Progenitor cell of endocrine pancreas (in vitro differentiated cells): Measurements from ENCODE around the gene LRPPRC. TPM values are rescaled to one million over a fixed set of nuclear protein-coding genes. Genes with fewer than 3 reads are reported as not detected.

Experiments used
- DNase-seq: peaks from one replicate; pipeline ENCODE4 v3.0.0; 2021; ENCODE audit warnings: low spot score; ENCODE audit not compliant: unreplicated experiment
- H3K27ac Mint-ChIP-seq: 2 replicates; pipeline ENCODE4 v1.8.0; 2021; ENCODE audit warnings: mild to moderate bottlenecking, moderate library complexity, mixed read lengths
- H3K27me3 Mint-ChIP-seq: 2 replicates; pipeline ENCODE4 v1.8.0; 2021; ENCODE audit warnings: mixed read lengths
- H3K36me3 Mint-ChIP-seq: 2 replicates; pipeline ENCODE4 v1.8.0; 2022; ENCODE audit warnings: mixed read lengths; ENCODE audit not compliant: insufficient read depth
- H3K4me1 Mint-ChIP-seq: 2 replicates; pipeline ENCODE4 v1.8.0; 2021; ENCODE audit warnings: low read depth, mixed read lengths
- H3K4me3 Mint-ChIP-seq: 2 replicates; pipeline ENCODE4 v1.8.0; 2021; ENCODE audit warnings: low read depth, mild to moderate bottlenecking, moderate library complexity, mixed read lengths
- H3K9me3 Mint-ChIP-seq: 2 replicates; pipeline ENCODE4 v1.8.0; 2021; ENCODE audit warnings: low read depth, mixed read lengths
- total RNA-seq: library from RNA; stranded (reverse); gene quantifications from 2 replicates; pipeline ENCODE4 v1.2.1, GENCODE V29; 2021
- TF ChIP-seq, protein P1 (sequence below): fragments of 200-600 bp; sonication (generic); IDR thresholded peaks from one replicate; pipeline ENCODE4 v1.5.0; 2021; ENCODE audit warnings: antibody characterized with exemption, mild to moderate bottlenecking; ENCODE audit not compliant: unreplicated experiment

LRPPRC gene
- total RNA-seq, 1 donor from 2014 or later: 105 TPM

DNA sequence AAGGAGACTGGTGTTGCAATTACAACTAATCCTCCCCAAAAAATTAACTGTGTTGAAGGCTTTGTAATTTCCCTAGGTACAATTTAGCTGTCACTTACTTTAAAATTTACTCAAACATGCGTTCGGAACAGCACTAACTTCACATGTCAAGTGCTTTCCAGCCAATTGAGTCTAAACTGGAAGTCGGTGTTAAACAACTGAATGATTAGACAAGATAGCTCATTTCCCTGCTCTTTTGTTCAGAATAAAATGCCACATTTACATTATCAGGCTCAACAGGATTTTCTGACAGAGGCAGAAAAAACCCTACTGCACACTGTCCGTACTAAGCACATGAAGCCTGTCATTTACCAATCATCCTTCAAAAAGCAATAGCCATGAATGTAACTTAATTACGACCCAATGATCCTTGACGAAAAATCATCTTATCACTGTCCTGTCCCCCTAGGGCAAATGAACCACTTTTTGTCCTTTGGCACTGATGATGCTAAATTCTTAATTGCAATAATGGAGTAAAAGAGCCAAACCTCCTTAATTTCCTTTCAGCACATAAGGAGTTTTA lies 56.0 kb downstream of the LRPPRC start:
- H3K4me1 Mint-ChIP-seq: peaks cover 13% of the 10 kb centered on the region
- H3K27me3 Mint-ChIP-seq: peaks cover 17% of the 10 kb centered on the region
- H3K36me3 Mint-ChIP-seq: peaks cover 29% of the 10 kb centered on the region
- TF ChIP-seq, protein P1, sequence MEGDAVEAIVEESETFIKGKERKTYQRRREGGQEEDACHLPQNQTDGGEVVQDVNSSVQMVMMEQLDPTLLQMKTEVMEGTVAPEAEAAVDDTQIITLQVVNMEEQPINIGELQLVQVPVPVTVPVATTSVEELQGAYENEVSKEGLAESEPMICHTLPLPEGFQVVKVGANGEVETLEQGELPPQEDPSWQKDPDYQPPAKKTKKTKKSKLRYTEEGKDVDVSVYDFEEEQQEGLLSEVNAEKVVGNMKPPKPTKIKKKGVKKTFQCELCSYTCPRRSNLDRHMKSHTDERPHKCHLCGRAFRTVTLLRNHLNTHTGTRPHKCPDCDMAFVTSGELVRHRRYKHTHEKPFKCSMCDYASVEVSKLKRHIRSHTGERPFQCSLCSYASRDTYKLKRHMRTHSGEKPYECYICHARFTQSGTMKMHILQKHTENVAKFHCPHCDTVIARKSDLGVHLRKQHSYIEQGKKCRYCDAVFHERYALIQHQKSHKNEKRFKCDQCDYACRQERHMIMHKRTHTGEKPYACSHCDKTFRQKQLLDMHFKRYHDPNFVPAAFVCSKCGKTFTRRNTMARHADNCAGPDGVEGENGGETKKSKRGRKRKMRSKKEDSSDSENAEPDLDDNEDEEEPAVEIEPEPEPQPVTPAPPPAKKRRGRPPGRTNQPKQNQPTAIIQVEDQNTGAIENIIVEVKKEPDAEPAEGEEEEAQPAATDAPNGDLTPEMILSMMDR: no peak
- no peak for DNase-seq
- H3K9me3 Mint-ChIP-seq: no peaks in the 10 kb centered on the region
- no peak overlapping the region for H3K4me3 Mint-ChIP-seq
- no peak overlapping the region for H3K27ac Mint-ChIP-seq

DNA sequence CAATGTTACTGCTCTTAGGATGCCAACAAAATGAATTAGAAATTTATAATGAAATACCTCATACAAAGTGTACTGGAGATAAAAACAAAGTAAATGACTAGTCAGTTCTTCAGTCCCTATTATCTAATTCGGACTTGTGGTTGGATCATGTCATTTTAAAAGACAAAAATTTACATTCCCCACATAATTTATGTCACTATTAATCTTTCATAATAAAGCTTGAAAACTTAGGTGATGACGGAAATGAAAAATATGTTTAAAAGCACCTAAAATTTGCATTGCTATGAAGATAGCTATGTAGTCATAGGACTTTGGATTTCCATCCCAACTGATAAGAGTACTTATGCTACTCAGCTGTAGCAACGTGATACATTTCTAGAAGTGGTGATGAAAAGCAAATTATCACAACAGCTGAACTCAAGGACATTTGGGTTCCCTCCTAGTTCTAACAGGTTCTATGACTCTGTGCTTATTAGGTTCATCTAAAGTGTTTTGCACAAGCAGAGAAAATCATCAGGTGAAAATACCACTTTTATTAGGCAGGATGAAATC lies 58.4 kb downstream of the LRPPRC start:
- Mint-ChIP-seq H3K36me3 (peaks cover 31% of the 10 kb centered on the region), H3K27ac (no peak overlapping the region), H3K4me3 (no peak overlapping the region), H3K9me3 (no peaks in the 10 kb centered on the region), H3K4me1 (peaks cover 6% of the 10 kb centered on the region), H3K27me3 (peaks cover 14% of the 10 kb centered on the region)
- no peak for DNase-seq
- TF ChIP-seq, protein P1: no peak

DNA sequence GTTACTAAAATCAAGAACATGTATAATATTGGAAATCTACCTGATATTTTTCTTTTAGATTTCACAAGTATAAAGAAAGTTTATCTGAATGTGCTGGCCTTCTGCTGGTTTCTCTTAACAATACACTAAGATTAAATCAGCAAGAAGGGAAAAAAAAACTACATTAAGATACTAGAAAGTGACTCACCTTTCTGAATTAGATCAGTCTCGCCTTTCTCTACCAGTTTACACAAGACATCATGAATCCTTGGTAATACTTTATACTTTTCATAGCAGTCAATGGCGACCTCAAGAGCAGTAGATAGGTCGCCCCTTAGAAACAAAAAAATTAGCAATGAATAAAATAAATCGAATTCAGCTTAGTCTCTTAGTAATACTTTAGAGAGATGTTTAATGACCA lies 61.2 kb downstream of the LRPPRC start:
- Mint-ChIP-seq H3K4me3 (no peak overlapping the region), H3K27me3 (no peaks in the 10 kb centered on the region), H3K36me3 (peaks cover 29% of the 10 kb centered on the region), H3K27ac (no peak overlapping the region), H3K9me3 (no peaks in the 10 kb centered on the region), H3K4me1 (peaks cover 6% of the 10 kb centered on the region)
- TF ChIP-seq, protein P1: no peak
- DNase-seq: no peak

DNA sequence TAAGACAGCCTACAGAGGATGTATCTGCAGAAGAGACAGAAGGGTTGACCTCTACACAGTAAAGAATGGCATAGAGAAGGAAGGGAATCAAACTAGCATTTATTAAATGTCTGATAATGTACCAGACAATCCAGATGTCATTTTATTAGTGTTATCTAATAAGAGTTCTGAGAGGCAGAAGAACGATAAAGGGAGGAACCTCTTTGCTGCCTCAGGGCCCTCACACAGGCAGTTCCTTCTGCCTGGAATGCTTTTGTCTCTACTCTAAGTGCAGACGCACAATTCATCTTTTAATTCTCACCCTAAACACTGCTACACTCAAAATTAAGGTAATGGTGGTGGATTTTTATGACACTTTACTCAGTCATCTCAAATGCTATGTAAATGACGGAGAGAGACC lies 64.5 kb downstream of the LRPPRC start:
- Mint-ChIP-seq H3K27me3 (no peaks in the 10 kb centered on the region), H3K27ac (no peak overlapping the region), H3K4me3 (no peak overlapping the region), H3K9me3 (no peaks in the 10 kb centered on the region), H3K36me3 (peaks cover 22% of the 10 kb centered on the region), H3K4me1 (peaks cover 3% of the 10 kb centered on the region)
- TF ChIP-seq, protein P1: no peak
- DNase-seq: no peak

DNA sequence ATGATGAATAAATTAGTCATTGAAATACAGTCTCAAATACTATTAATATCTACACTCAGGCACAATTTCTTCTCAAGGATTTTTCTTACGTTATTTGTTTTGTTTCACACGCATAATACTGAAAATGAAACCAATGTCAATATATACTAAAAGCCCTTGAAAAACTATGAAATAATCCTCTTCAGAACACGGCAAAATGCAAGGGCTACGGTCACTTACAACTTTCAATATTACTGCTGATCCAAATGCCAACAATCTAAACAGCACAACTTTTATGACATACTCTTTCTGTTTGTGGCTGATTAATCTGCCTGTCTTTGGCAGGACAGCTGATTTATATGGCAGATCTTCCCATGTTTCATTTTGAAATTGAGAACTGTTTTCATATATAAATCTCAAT lies 68.3 kb downstream of the LRPPRC start:
- Mint-ChIP-seq H3K27ac (no peak overlapping the region), H3K4me1 (no peaks in the 10 kb centered on the region), H3K9me3 (no peaks in the 10 kb centered on the region), H3K27me3 (no peaks in the 10 kb centered on the region), H3K36me3 (peaks cover 21% of the 10 kb centered on the region), H3K4me3 (no peak overlapping the region)
- DNase-seq: no peak
- TF ChIP-seq, protein P1: no peak
